Prostate gland (tissue), 2 donors: ENCODE measurements around the gene HARS2.

Source experiments
- CTCF ChIP-seq, 4 experiments: fragments of 200-600 bp in 2 of 4; fragments of 450-650 bp in 2 of 4; sonication (generic) in 2 of 4; IDR thresholded peaks; 1 replicate in 3 of 4; 2 replicates in 1 of 4; pipeline ENCODE4 v1.5.1; 2016 to 2019; ENCODE audit warnings: antibody characterized with exemption in 4 of 4, mild to moderate bottlenecking in 2 of 4, moderate library complexity in 2 of 4
- POLR2AphosphoS5 ChIP-seq: sonication (generic); formaldehyde crosslinking; IDR thresholded peaks from one replicate; pipeline ENCODE4 v1.6.1; 2017; ENCODE audit warnings: antibody characterized with exemption

- no peak for TF ChIP-seq CTCF (IDR thresholded peaks at IDR 0.05)
- TF ChIP-seq POLR2AphosphoS5: no peak
Measured at GRCh38 chr5:140673187-140673976, 17.9 kb upstream of the HARS2 start, which contains the start of gene DND1.
